ENCODE measurements around the gene GOPC. TPM values are rescaled to one million over a fixed set of nuclear protein-coding genes. Genes with fewer than 3 reads are reported as not detected.

GOPC gene
- total and polyA plus RNA-seq, 2 of the 13 experiments (the other 11 are each of a cell fraction or from before 2014, with no cell fraction given): 20.9 to 41.5 TPM

- TF ChIP-seq REST (IDR thresholded peaks at IDR 0.05; ENCODE audit: borderline replicate concordance in 1 of 2, low read depth in 1 of 2, low read length in 2 of 2): no peak
- TF ChIP-seq NAIF1 (CRISPR knock-in tag; IDR thresholded peaks at IDR 0.05; ENCODE audit: borderline replicate concordance): peak; percentile 82
- TF ChIP-seq TARDBP (CRISPR knock-in tag; IDR thresholded peaks at IDR 0.05): peak; percentile 86; the same call in 1 of the 2 replicates
- TF ChIP-seq ATF7-NPFF (CRISPR knock-in tag; IDR thresholded peaks at IDR 0.05; ENCODE audit: low read depth): peak; percentile 96
- peak; percentile 93 for TF ChIP-seq FOXC1 (CRISPR knock-in tag; IDR thresholded peaks at IDR 0.05; ENCODE audit: borderline replicate concordance)
- peak; percentile 91; the same call in 1 of the 2 replicates for TF ChIP-seq ZBTB10 (CRISPR knock-in tag; IDR thresholded peaks at IDR 0.05; ENCODE audit: borderline replicate concordance)
- TF ChIP-seq ONECUT2 (CRISPR knock-in tag; IDR thresholded peaks at IDR 0.05): no peak
- no peak for TF ChIP-seq ZNF382 (CRISPR knock-in tag; IDR thresholded peaks at IDR 0.05; ENCODE audit: borderline replicate concordance)
- TF ChIP-seq ZBTB7A (CRISPR knock-in tag; IDR thresholded peaks at IDR 0.05): peak; percentile 98
- no peak for TF ChIP-seq NFE2L2 (IDR thresholded peaks at IDR 0.05; ENCODE audit: low read length)
- TF ChIP-seq HBP1 (CRISPR knock-in tag; IDR thresholded peaks at IDR 0.05; ENCODE audit: low read depth): peak; percentile 85
- TF ChIP-seq AKNA (CRISPR knock-in tag; IDR thresholded peaks at IDR 0.05; ENCODE audit: borderline replicate concordance): peak; percentile 98
- TF ChIP-seq TIGD3 (CRISPR knock-in tag; IDR thresholded peaks at IDR 0.05; ENCODE audit: borderline replicate concordance): peak; percentile 96
Observed at GRCh38 chr6:117602151-117602898, at the start of gene GOPC (continued).
